Activated naive CD8-positive, alpha-beta T cell treated with anti-CD3 and anti-CD28 coated beads, Interleukin-2, amount 50 U/mL, for 16 hours (primary cell): ENCODE data around the gene ADAMTS10.
"Not testable (repeated sequence)": the region's sequence is repeated elsewhere in the genome, so short reads cannot be mapped to it uniquely, and the experiment has no call there.

ENCODE experiments used
- DNase-seq: peaks from one replicate; pipeline ENCODE4 v3.0.0-alpha.2; 2020; ENCODE audit warnings: low read depth, low spot score

ADAMTS10 gene

DNA sequence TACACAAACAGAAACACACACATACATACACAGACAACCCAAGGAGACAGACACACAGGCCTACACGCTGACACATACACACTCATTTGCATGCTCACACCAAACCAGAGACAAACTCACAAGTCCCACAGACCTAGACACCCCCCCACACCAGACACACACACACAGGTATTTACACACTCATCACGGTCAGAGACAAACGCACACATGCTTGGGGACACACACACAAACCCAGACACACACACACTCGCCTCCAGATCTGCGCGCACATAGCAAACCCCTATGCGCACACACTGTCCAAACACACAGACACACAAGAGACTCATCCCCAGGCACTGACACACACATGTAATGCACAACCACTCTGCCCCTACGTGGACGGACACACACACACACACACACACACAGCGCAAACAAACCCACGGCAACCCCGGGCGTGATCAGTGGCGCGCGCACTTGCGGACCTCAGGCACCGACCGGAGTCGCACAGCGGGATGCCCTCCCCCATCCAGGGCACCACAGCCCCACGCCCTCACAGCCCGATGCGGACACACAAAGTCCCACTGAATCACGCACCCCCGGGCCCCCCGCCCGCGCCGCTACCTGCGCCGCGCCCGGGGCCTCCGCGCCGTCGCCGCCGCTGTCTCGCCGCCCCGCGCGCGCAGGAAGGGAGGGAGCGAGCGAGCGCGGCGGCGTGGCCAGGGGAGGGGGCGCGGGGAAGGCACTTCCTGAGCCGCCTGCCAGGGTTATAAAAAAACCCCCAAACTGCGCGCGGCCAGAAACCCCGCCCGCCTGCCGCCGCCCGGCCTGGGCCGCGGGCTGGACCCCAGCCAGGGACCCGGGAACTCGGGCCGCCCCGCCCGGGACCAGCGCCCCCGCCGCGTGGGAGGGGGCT lies at the start of gene ADAMTS10:
TSS of gene ADAMTS10 (minus strand) at position 675 of the 895 bp plus-strand sequence. CDS start 5,005 bp downstream, outside the sequence.
- no peak for DNase-seq

DNA sequence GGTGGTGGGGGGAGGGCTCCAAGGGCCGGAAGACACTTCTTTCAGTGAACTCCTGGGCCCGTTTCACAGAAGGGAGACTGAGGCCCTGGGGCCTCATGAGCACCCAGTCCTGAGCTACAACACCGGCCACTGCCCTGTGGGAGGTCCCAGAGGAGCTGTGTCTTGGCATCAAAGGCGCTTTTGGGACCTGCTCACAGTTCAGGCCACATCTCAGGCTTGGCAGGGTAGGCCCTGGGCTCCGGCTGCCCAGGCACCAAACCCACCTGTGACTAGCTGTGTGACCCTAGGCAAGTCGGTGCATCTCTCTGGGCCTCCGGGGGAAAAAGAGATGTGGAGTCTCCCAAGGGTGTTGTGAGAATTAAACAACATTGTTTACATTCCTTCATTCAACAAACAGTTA lies 49.4 kb upstream of the ADAMTS10 start:
- DNase-seq: no peak

DNA sequence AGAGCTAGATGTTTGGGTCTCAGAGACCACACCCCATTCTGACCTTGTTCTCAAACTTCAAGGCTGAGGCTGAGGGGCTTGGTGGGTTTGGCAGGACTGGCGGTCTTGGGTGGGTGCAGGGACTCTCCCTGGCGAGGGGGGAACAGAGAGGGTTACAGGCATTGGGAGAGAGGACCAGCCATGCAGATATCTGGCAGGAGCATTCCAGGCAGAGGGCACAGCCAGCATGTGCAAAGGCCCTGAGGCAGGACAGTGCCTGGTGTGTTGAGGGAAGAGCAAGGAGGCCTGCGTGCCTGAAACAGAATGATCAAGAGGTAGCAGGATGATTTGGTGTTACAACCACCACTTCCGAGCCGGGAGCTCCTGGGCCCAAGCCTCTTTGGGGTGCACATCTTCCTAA lies 47.4 kb upstream of the ADAMTS10 start:
- DNase-seq: no peak

DNA sequence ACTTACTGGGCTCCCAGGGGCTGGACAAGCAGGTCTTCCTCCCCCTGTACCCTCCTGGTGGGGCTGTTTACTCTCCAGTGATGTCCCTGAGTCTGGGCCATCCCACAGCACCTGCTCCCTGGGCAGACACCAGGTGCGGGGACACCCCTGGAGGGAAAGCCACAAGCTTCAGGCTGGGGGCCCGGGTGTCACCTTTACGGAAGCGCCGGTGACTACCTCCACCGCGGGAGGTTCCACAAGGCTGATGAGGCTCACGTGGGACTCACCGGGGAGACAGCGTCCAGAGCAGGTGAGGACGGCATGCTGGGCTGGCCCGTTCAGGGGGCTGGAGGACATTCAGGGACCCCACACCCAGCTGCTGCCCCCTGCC lies 44.8 kb upstream of the ADAMTS10 start:
- no peak for DNase-seq

DNA sequence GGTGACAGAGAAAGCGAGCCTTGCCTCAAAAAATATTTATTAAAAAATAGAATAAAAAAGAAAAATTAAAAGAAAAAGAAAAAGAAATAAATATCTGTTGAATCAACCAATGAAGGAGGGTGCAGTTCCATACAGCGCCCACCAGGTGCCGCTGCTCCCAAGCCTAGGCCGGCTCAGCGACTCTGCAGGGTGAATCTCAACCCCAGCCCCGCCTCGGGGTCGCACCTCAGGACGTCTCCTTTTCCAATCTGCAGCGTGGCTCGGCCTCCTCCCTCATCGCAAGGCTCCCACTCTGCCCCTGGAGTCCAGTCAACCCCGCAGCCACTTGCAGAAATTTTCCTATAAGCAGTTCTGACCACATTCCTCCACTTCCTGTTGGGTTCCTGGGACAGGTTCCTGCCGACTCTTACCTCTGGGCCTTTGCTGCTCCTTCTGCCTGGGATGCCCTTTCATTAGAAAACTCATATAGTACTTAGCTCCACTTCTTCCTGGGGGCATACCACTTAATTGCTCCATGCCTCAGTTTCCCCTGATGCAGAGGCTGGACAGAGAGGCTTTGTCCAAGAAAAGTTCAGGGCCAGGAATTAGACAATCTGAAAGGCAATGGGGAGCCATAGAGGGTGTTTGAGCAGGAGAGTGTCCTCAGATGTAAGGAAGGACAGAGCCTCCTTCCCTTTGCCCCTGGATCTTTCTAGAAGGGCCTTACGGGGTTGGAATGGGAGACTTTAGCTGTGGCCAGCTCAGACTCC lies 44.2 kb upstream of the ADAMTS10 start:
- peak; percentile 37 for DNase-seq

DNA sequence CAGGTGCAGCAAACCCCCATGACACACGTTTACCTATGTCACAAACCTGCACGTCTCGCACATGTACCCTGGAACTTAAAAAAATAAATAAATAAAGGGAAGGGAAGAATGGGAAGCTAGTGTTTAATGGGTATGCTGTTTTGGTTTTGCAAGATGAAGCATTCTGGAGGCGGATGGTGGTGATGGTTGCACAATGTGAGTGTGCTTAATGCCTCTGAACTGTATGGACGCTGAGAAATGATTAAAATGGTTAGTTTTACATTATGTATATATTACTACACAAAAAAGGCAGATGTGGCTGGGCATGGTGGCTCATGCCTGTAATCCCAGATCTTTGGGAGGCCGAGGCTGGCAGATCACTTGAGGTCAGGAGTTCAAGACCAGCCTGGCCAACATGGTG lies 37.7 kb upstream of the ADAMTS10 start:
- DNase-seq: no peak

DNA sequence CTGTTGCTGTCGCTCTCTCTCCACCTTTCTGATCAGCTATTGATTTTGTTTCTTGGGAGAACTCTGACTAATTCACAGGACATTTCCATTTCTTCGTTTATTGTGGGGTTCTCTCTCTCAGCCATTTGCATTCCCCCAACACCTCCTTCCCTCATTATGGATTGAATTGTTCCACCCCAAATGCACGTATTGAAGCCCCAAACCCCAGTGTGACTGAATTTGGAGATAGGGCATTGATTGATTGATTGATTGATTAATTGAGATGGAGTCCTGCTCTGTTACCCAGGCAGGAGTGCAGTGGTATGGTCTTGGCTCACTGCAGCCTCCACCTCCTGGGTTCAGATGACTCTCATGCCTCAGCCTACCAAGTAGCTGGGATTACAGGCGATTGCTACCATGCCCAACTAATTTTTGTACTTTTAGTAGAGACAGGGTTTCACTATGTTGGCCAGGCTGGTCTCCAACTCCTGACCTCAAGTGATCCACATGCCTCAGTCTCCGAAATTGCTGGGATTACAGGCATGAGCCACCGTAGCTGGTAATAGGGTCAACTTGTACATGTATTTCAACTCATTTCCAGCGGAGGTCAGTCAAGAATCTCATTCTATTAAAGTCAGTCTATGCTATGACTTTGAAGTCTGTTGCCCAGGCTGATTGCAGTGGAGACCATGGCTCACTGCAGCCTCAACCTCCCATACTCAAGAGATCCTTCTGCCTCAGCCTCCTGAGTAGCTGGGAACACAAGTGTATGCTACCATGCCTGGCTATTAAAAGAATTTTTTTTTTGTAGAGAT lies 33.5 kb upstream of the ADAMTS10 start:
- DNase-seq: no peak

DNA sequence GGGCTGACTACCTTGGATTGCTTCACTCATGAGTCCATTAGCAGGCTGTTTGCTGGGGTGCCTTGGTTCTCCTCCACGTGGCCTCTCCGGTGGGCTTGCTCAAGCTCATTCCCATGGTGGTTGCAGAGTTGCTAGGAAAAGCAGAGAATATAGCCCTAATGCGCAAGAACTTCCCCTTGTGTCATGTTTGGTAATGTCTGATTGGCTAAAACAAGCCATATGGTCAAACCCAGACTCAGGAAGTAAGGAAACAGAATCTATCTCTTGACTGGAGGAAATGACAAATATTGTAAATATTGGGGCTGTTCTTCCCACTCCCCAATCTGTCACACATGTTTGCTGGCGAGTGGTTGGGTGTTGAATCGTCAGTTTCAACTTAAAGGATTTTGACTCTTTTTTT lies 32.0 kb upstream of the ADAMTS10 start:
- no peak for DNase-seq

DNA sequence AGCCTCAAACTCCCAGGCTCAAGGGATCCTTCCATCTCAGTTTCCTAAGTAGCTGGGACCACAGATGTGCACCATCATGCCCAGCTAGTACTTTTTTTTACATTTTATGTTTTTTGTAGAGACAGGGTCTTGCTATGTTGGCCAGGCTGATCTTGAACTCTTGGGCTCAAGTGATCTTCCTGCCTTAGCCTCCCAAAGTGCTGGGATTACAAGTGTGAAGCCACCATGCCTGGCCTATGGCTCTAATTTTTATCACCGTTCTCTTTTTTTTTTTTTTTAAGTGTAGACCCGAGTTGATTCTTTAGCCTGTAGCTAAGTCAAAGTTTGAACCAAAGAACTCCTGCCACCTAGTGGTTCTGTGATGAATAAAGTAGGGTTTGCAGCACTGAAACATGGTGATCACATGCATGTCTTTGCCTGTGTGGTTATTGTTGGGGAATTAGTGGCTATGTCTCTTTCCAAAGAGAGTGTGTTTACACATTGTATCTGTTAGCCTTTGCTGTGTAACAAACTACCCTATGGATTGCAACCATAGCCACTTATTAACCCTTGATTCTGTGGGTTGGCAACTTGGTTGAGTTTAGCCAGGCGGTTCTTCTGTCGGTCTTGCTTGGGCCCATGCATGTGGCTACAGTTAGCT lies 31.5 kb upstream of the ADAMTS10 start:
- no peak for DNase-seq

DNA sequence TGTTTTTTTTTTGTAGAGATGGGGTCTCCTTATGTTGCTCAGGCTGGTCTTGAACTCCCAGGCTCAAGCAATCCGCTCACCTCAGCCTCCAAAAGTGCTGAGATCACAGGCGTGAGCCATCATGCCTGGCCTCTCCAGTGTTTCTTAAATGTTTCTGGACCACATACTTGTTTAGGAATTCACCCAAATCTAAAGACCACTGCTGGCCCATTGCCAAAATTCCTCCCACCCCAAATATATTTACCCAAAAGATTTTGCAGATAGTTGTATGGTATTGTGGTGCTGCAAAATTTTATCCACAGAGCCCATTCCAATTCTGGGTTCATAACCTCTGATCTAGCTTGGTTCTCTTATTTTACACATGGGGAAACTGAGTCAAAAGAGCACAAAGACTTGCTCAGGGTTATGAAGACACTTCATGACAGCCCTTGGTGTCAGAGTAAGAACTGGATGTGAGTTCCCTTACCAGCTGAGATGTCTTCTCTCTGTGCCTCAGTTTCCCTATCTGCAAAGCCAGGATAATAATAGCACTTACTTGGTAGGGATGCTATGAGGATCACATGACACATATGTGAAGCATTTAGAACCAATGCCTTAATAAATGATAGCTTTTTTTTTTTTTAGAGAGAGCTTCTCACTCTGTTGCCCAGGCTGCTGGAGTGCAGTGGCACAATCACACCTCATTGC lies 30.8 kb upstream of the ADAMTS10 start:
- no peak for DNase-seq

DNA sequence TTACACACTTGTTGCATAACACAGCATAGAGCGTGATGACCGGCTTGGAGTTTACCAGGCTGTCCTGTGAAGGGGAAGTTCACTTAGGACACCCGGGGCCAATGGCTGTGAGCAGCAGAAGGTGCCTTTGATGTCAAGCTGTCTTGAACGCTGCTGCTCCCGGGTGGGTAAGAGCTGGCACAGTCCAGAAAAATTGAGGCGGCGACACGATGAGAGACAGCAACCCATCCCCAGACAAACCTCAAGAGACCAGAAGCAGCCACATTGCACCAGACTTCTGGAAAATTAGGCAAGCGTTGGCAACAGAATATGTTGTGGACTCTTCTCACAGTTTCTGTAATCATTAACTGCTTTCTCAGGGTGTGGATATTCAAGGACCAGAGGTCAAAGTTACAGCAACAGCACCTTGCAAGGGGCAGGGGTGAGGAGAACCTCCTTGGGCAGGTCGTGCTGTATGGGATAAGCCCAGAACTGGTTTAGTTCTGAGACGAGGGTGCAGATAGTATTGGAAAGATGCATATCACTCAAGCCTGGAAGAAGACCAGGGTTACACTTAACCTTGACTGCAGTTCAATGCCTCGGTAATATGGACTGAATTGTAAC lies 30.0 kb upstream of the ADAMTS10 start:
- DNase-seq: no peak

DNA sequence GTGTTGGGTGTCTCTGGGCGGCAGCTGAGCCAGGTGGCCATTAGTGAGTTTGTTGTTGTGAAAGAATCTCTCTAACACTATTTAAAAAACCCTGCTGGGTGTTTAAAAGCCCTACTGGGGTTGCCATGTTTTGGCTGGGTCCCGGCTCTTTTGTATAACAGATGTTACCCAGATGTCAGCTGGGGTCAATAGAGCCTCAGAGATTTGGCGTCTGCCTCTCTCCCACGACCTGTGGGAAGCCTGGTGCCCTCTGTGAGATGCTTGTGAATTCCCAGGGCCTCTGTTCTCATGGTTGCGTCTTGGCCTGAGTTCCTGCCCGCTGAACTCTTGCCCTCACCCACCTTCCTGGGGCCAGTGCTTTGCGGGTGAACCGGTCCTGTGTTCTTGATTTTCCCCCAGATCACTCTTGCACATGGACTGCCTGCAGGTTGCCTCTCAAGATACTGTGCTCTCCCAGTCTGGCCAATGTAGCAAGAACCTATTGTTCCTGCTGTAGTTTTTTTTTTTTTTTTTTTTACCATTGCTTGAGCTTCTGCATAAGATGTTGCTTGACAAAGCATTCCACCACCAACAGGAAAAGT lies 29.4 kb upstream of the ADAMTS10 start:
- DNase-seq: no peak

DNA sequence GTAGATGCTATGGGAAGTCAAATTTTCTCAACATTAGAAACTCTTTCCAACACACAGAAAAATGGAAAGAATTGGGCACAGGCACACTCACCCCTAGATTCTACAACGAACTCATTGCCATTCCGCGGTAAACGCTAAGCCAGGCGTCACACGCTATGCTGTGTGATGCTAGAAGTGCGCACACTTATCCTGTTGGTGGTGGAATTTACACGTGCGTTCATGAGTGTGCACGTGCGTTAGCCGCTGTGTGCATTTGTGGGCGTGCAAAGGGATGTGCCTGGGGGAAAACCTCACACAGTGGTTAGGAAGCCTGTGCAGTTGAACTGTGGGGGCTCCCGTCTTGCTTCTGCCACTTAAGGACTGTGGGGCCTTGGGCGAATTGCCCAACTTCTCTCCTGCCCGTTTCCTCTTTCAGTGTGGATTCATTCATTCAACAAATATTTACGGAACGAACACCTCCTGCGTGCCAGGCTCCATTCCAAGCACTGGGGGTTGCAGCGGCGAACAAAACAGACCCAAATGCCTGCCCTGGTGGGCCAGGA lies 27.6 kb upstream of the ADAMTS10 start:
- DNase-seq: no peak

DNA sequence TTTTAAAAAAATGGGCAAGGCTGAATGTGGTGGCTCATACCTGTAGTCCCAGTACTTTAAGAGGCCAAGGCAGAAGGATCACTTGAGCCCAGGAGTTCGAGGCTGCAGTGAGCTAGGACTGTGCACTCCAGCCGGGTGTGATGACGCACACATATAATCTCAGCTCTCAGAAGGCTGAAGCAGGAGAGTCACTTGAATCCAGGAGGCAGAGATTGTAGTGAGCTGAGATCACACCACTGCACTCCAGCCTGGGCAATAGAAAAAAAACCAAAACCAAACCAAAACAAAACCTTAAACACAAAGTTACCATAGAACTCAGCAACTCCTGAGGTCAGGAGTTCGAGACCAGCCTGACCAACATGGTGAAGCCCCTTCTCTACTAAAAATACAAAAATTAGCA lies 26.6 kb upstream of the ADAMTS10 start:
- DNase-seq: not testable (repeated sequence)

DNA sequence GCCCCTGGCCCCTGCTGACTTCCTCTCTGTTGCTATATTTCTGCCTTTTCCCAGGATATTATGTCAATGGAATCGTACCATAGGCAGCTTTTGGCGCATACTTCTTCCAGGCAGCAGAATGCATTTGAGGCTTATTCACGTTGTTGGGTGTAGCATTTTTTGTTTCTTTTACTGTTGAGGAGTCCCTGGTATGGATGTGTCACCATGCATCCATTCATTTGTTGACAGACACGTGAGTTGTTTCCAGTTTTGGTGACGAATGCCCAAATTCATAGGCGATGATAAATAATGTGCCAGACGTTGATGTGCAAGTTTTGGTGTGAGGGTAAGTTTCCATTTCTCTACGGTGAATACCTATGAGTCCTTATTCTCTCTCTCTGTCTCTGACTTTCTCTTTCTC lies 24.9 kb upstream of the ADAMTS10 start:
- DNase-seq: no peak

DNA sequence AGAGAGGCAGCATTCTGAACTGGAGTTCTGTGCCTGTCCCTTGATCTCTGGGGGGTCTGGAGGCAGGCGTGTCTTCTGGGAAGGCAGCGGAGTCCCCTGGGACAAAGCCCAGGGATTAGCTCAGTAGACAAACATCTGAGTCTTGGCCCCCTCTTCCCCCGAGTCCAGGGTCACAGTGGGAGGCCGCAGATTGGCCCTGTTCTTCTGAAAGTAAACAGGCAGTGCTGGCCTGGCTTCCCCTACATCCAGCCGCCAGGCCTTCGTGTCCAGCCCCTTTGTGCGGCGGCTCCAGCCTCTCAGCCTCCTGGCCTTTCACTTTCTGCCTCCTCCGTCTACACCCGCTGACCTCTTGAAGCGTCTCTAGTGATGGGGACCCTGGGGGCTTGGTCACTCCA lies 20.9 kb upstream of the ADAMTS10 start:
- no peak for DNase-seq

DNA sequence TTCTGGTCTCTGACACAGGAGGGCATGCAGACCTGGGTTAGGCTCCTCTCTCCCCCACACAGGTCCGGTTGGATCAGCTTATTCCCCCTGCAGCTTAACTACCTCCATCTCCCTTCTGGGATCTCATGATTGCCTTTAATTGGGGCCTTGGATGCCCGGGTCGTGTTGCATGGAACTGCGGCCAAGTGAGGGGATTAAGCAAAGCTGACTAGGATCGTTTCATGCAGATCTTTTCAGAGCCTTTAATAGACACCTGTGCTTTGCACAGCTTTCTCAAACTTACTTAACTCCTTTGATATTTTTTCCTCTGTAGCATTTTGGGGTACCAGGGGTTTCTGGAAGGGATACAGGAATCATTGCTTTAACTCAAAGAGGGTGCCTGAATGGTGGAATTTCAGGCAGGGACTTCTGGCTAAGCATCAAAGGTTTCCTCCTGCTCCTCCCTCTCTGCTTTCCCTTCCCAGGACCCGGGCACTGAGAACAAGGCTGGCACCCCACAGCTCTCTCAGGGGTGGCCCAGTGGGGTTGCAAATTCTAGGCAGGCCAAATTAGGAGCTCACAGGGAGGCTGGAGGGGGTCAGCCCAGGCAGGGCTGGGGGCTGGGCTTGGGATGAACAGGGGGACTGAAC lies 20.4 kb upstream of the ADAMTS10 start:
- no peak for DNase-seq

DNA sequence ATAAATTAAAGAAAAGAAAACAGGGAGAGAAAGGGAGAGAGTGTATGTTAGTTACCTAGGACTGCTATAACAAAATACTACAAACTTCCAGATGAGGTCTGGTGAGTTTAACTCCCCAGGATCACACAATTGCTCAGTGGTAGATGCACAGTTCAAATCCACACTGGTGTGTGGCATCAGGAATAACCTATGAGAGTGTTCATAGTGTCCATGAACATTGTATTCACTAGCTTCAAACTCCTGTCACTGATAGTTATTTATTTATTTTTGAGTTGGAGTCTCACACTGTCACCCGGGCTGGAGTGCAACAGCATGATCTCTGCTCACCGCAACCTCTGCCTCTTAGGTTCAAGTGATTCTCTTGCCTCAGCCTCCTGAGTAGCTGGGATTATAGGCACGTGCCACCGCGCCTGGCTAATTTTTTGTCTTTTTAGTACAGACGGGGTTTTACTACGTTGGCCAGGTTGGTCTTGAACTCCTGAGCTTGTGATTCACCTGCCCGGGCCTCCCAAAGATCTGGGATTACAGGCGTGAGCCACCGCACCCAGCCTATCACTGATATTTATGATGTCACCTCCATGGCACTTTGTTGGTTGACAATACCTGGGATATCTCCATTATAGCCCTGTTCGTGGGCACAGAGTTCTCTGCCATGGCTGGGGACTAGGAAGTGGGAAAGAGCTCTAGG lies 19.6 kb upstream of the ADAMTS10 start, which contains the start of gene NFILZ:
TSS of gene NFILZ (plus strand) at position 638 of the 688 bp plus-strand sequence. CDS start 46,133 bp downstream, outside the sequence.
- no peak for DNase-seq

DNA sequence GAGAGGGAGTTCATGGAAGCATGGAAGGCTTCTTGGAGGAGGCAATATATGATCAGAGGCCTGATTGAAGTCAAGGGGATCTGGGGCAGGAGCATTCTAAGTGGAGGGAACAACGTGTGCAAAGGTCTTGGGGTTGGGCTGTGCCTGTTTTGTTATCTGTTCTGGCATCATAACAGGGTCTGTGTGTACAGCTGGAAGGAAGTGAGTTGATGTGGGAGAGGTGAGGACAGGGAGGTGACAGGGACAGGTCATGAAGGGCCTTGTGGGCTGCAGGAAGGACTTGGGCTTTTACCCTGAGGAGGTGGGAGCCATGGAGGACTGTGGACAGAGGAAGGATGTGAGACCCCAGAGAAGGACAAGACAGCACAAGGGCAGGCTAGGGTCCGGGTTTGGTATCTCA lies 18.7 kb upstream of the ADAMTS10 start:
- DNase-seq: no peak
